ENCODE measurements around the gene PGA5. TPM values are rescaled to one million over a fixed set of nuclear protein-coding genes. Genes with fewer than 3 reads are reported as not detected.
"Not testable (repeated sequence)": the region's sequence is repeated elsewhere in the genome, so short reads cannot be mapped to it uniquely, and the experiment has no call there.

PGA5 gene
- total RNA-seq, 1 donor from 2014 or later = 2.9 TPM

DNA sequence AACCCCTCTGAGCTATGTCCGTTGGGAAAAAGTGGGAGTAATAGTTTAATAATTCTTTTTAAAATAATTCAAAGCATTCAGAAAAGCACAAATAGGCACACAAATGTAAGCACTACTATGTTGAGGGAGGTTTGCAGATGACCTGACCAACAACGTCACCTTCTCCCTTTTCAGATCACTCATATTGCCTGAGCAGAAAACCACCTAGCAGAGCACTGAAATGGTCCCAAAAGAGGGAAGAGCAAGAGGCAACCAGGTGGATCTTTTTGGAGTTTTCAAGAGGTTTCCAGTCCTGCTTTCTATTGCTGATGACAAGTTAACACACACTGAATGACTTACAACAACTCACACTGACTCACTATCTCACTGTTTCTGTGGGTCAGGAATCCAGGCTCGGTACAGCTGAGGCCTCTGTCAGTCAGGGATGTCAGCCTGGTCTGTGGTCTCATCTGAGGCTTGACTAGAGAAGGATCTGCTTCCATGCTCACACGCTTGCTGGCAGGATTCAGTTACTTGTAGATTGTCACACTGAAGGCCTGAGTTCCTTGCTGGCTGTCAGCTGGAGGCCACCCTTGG is 41.9 kb upstream of the PGA5 start:
- Mint-ChIP-seq H3K27ac (no peak overlapping the region), H3K9me3 (no peaks in the 10 kb centered on the region), H3K4me3 (no peak overlapping the region), H3K4me1 (ENCODE audit: unreplicated experiment) (no peaks in the 10 kb centered on the region), H3K36me3 (no peaks in the 10 kb centered on the region), H3K27me3 (peaks cover 16% of the 10 kb centered on the region)
- TF ChIP-seq, protein P1, sequence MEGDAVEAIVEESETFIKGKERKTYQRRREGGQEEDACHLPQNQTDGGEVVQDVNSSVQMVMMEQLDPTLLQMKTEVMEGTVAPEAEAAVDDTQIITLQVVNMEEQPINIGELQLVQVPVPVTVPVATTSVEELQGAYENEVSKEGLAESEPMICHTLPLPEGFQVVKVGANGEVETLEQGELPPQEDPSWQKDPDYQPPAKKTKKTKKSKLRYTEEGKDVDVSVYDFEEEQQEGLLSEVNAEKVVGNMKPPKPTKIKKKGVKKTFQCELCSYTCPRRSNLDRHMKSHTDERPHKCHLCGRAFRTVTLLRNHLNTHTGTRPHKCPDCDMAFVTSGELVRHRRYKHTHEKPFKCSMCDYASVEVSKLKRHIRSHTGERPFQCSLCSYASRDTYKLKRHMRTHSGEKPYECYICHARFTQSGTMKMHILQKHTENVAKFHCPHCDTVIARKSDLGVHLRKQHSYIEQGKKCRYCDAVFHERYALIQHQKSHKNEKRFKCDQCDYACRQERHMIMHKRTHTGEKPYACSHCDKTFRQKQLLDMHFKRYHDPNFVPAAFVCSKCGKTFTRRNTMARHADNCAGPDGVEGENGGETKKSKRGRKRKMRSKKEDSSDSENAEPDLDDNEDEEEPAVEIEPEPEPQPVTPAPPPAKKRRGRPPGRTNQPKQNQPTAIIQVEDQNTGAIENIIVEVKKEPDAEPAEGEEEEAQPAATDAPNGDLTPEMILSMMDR (conservative IDR thresholded peaks at IDR 0.05) = no peak
- no peak for DNase-seq (ENCODE audit: extremely low spot score, unreplicated experiment)

DNA sequence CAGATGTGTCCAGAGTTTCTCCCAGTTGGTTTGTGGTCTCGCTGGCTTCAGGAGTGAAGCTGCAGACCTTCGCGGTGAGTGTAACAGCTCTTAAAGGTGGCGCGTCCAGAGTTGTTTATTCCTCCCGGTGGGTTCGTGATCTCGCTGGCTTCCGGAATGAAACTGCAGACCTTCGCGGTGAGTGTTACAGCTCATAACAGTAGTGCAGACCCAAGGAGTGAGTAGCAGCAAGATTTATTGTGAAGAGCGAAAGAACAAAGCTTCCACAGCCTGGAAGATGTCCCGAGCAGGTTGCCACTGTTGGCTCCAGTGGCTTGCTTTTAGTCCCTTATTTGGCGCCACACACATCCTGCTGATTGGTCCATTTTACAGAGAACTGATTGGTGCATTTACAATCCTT is 39.5 kb upstream of the PGA5 start:
- TF ChIP-seq, protein P1 (conservative IDR thresholded peaks at IDR 0.05) = no peak
- no peak for DNase-seq (ENCODE audit: extremely low spot score, unreplicated experiment)
- no peaks in the 10 kb centered on the region for H3K9me3 Mint-ChIP-seq
- H3K27me3 Mint-ChIP-seq = peaks cover 16% of the 10 kb centered on the region
- no peaks in the 10 kb centered on the region for H3K4me1 Mint-ChIP-seq (ENCODE audit: unreplicated experiment)
- no peak overlapping the region for H3K4me3 Mint-ChIP-seq
- H3K36me3 Mint-ChIP-seq = no peaks in the 10 kb centered on the region
- H3K27ac Mint-ChIP-seq = no peak overlapping the region

DNA sequence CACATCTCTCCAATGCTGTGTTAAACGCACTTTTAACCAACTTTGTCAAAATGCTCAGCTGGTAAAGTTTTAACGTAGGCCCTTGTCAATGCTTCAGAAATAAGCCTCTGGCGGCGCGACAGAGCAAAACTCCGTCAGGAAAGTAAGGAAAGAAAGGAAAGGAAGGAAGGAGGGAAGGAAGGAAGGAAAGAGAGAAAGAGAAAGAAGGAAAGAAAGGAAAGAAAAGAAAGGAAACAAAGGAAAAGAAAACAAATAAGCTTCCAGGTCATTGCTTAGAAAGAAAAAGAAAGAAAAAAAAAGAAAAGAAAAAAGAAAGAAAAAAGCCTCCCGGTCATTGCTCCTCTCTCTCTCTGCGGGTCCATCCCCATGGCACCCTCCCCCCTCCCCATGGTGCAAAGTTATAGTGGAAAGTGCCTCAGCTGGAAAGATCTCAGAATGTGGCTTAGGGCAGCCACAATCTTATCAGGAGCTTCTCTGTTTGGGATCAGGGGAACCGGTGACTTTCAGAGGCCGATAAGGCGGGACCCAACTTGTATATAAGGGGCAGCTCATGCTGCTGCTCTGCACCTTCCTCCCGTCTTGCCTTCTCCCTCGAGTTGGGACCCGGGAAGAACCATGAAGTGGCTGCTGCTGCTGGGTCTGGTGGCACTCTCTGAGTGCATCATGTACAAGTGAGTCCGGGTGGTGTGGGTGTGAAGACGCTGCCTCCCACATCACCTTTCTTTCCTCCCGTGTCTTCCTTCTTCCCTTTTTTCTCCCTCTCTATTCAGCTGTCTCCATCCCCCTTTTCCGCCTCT is 37.8 kb upstream of the PGA5 start, which contains the start of gene PGA3:
Gene PGA3 (plus strand): TSS at position 566 of the 797 bp plus-strand sequence. CDS start 50 bp downstream, at position 616.
- H3K4me3 Mint-ChIP-seq; H3K27ac Mint-ChIP-seq; H3K4me1 Mint-ChIP-seq (ENCODE audit: unreplicated experiment); DNase-seq (ENCODE audit: extremely low spot score, unreplicated experiment); H3K36me3 Mint-ChIP-seq; H3K9me3 Mint-ChIP-seq: not testable (repeated sequence)
- peaks cover 16% of the 10 kb centered on the region for H3K27me3 Mint-ChIP-seq

DNA sequence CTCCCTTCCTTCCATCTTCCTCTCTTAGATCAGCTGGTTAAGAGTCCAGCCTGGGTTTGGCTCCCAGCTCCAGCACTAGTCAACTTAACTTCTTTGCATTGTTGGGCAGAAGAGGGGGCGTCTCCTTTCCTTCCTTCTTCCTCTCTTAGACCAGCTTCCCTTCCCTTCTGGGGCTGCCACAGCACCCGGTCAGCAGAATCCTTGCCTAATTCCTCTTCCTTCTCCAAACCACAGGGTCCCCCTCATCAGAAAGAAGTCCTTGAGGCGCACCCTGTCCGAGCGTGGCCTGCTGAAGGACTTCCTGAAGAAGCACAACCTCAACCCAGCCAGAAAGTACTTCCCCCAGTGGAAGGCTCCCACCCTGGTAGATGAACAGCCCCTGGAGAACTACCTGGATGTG is 37.1 kb upstream of the PGA5 start:
- H3K9me3 Mint-ChIP-seq; H3K4me1 Mint-ChIP-seq (ENCODE audit: unreplicated experiment); H3K27ac Mint-ChIP-seq; H3K36me3 Mint-ChIP-seq; DNase-seq (ENCODE audit: extremely low spot score, unreplicated experiment); H3K4me3 Mint-ChIP-seq: not testable (repeated sequence)
- H3K27me3 Mint-ChIP-seq = peaks cover 16% of the 10 kb centered on the region

DNA sequence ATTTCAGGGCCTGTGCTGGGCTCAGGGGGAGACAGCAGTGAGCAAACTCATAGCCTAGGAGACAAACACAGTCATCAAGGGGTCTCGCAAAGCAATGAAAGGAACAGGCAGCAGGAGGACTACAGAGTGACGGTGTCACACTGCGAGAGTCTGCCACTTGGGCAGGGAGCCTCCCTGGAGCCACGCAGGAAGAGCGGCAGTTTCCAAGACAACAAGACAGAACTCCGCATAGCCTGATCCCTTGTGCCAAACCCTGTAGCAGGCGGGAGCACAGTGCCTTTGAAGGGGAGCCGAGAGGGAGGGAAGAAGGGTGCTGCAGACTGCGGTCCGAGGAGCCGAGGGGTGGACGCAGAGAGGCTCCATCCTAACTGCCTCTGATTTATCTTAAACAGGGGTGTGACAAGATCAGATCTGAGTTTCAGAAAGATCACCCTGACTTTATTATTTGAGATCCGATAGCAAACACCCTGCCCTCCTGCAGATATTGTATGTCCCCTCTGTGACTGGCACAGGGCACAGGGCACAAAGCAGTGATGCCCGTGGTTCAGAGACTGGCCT is 36.4 kb upstream of the PGA5 start:
- not testable (repeated sequence) for H3K27ac Mint-ChIP-seq; H3K36me3 Mint-ChIP-seq; H3K9me3 Mint-ChIP-seq; DNase-seq (ENCODE audit: extremely low spot score, unreplicated experiment); H3K4me1 Mint-ChIP-seq (ENCODE audit: unreplicated experiment); H3K4me3 Mint-ChIP-seq
- peaks cover 16% of the 10 kb centered on the region for H3K27me3 Mint-ChIP-seq

DNA sequence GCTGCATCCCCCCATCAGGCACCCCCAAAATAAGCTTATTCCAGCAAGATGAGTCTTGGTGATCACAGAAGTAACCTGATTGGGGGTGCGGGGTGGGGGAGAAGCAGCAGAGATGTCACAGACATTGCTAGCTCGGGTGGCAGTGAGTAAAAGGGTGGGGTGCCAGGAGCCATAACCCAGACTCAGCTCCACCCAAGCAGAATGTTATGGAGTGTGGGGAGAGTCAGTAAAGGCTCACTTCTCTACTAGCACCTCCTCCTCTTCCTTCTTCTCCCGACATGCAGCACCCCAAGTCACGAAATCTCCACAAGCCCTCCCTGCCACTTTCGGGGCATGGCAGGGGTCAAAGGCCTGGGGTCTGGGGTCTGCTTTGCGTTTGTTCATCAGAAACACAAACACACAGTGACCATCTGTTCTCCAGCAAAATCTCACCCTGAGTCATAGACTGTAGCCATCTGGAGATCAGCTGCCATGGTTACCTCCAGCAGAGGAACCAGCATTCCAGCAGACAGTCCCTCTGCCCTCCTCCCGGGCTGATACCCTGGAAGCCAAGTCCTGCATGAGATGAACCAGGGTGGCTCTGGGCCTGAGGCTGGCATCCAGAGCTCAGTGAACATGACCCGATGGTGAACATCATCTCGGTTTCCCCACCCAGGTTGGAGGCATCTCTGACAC is 33.2 kb upstream of the PGA5 start:
- not testable (repeated sequence) for H3K27me3 Mint-ChIP-seq; DNase-seq (ENCODE audit: extremely low spot score, unreplicated experiment); H3K36me3 Mint-ChIP-seq; H3K9me3 Mint-ChIP-seq; H3K27ac Mint-ChIP-seq; H3K4me3 Mint-ChIP-seq; H3K4me1 Mint-ChIP-seq (ENCODE audit: unreplicated experiment)

DNA sequence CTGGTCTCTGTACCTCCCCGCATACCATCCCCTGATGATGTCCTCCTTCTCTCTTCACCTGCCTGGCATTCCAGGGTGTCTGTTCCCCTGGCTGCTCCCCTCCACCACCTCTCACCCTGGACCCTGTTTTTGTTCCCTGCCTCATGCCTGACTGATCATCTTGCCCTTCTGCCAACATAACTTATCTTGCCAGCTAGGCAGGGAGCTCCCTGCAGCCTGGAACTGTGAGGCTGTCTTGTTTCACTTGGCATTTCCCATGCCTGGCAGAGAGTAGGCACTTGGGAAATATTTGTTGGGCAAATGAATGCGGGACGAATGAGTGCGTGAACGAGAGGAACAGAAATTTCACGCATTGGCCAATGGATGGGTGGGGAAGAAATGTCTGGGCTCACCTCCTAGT is 30.3 kb upstream of the PGA5 start:
- DNase-seq (ENCODE audit: extremely low spot score, unreplicated experiment); H3K27ac Mint-ChIP-seq; H3K36me3 Mint-ChIP-seq; H3K4me1 Mint-ChIP-seq (ENCODE audit: unreplicated experiment); H3K4me3 Mint-ChIP-seq; H3K9me3 Mint-ChIP-seq; H3K27me3 Mint-ChIP-seq: not testable (repeated sequence)

DNA sequence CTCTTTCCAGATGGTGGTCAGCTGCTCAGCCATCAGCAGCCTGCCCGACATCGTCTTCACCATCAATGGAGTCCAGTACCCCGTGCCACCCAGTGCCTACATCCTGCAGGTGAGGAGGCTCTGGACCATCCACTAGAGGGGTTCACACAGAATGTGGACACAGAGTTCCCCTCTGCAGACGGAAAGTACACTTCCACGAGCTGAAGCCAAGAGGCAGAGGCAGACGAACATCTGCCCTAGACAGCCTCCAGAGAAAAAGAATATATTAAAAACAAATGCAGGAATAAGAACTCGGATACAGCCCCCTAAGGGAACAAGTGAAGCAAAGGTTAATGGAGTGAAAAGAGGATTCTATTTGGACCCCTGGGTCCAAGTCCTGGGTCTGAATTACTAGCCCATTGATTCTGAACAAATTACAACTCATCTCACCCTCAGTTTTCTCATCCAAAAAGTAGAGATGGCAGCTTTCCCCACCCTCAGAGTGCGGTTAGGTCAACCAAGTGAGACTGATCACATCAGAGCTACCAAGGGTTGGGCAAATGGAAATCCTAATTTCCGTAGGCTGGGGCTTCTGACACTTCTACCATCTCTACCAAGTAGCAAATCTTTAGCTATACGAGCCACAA is 29.5 kb upstream of the PGA5 start:
- not testable (repeated sequence) for H3K4me1 Mint-ChIP-seq (ENCODE audit: unreplicated experiment); DNase-seq (ENCODE audit: extremely low spot score, unreplicated experiment); H3K36me3 Mint-ChIP-seq; H3K27me3 Mint-ChIP-seq; H3K9me3 Mint-ChIP-seq; H3K27ac Mint-ChIP-seq; H3K4me3 Mint-ChIP-seq

DNA sequence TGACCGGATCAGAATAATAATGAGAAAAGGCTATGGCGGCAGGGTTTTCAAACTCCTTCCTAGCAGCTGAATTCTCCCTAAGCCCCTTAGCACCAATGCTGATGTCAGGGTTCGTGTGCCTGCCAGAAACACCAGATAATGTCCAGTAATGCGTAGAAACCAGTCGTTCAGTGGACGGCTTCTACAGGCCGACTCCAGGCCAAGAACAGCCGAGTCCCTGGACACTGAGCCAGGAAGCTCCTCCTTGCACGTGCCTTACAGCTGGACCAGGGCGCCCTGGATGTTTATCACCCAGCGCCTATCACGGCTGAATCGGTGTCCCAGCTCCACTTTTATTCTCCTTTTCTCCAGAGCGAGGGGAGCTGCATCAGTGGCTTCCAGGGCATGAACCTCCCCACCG is 28.8 kb upstream of the PGA5 start:
- H3K36me3 Mint-ChIP-seq; H3K4me3 Mint-ChIP-seq; H3K4me1 Mint-ChIP-seq (ENCODE audit: unreplicated experiment); H3K9me3 Mint-ChIP-seq; H3K27ac Mint-ChIP-seq; H3K27me3 Mint-ChIP-seq; DNase-seq (ENCODE audit: extremely low spot score, unreplicated experiment): not testable (repeated sequence)

DNA sequence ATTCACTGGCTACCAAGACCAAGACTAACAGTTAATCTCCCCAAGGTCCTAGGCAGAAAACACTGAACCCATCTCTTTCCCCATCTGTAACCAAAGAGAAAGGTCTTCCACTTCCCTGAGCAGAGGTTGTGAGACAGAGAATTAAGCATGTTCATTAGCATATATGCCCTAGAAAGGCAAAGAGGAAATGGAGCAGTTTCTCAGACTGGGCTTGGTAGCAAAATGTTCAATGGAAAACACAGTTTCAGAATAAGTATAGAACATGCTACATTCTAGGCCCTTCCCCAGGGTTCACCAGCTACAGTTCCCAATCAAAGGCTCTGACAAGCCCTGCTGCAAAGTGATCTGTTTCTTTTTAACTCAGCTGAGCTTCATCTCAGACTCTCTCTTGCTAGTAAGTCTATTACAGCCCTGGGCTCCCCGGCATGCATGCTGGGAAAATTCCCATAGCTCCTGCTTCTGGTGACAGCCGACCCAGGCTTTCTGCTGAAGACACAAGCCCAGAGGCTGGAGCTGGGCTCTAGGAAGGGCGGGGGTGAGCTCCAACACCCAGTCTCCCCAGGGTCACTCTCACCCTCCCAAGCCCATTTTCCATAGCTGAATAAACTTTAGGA is 27.2 kb upstream of the PGA5 start:
- H3K9me3 Mint-ChIP-seq; H3K4me3 Mint-ChIP-seq; H3K36me3 Mint-ChIP-seq; H3K4me1 Mint-ChIP-seq (ENCODE audit: unreplicated experiment); H3K27ac Mint-ChIP-seq; H3K27me3 Mint-ChIP-seq; DNase-seq (ENCODE audit: extremely low spot score, unreplicated experiment): not testable (repeated sequence)

DNA sequence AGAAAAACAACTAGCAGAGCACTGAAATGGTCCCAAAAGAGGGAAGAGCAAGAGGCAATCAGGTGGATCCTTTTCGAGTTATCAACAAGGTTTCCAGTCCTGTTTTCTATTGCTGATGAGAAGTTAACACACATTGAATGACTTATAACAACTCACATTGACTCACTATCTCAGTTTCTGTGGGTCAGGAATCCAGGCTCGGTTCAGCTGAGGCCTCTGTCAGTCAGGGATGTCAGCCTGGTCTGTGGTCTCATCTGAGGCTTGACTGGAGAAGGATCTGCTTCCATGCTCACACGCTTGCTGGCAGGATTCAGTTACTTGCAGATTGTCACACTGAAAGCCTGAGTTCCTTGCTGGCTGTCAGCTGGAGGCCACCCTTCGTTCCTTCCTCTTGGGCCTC is 22.7 kb upstream of the PGA5 start:
- not testable (repeated sequence) for DNase-seq (ENCODE audit: extremely low spot score, unreplicated experiment); H3K27ac Mint-ChIP-seq; H3K9me3 Mint-ChIP-seq; H3K4me1 Mint-ChIP-seq (ENCODE audit: unreplicated experiment); H3K4me3 Mint-ChIP-seq; H3K36me3 Mint-ChIP-seq; H3K27me3 Mint-ChIP-seq
